ENCODE measurements around the gene IFIT1B. TPM values are rescaled to one million over a fixed set of nuclear protein-coding genes. Genes with fewer than 3 reads are reported as not detected.
"Not testable (repeated sequence)": the region's sequence is repeated elsewhere in the genome, so short reads cannot be mapped to it uniquely, and the experiment has no call there.

Gene IFIT1B
- total RNA-seq, 4 donors from 2014 or later = not detected

DNA sequence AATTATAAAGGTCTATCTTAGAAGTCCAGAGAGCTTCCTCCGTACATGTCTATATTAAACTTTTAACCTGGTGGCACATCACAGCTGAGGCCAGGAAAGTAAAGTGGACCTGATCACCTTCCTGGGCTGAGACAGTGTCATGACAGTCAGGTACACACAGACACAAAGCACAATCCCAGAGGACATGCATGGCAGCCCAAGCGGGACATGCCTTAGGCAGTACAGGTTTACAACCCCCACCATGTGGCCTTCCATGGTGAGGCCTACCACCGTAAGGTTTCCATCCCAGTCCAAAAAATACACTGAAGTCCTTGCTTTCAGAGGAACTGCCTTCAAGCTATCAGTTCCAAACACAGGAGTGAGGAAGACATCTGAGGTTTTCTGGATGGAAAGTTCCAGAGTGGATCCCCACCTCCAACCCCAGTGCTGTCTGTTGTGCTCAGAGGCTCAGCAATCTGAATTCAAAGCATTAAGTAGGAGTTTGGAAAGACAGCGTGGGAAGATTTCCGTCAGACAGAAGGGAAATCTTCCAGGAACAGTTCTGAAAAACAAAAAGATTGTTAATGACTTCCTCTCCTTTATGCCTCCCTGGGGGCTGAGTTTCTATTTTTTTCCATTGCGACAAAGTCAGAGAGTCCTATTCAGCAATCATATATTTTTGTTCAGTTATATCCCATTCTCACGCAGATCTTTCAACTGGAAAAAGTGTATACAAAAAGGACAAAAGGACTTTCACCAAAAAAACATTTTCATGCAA lies 30.0 kb upstream of the IFIT1B start:
- no peak overlapping the region for H3K4me3 ChIP-seq (ENCODE audit: low read depth, poor library complexity, severe bottlenecking)
- 65 to 68% methylated on average over 7 of the region's 7 CpGs for WGBS, 2 donors
- no peak for TF ChIP-seq POLR2A (IDR thresholded peaks at IDR 0.05)
- TF ChIP-seq, protein P1, sequence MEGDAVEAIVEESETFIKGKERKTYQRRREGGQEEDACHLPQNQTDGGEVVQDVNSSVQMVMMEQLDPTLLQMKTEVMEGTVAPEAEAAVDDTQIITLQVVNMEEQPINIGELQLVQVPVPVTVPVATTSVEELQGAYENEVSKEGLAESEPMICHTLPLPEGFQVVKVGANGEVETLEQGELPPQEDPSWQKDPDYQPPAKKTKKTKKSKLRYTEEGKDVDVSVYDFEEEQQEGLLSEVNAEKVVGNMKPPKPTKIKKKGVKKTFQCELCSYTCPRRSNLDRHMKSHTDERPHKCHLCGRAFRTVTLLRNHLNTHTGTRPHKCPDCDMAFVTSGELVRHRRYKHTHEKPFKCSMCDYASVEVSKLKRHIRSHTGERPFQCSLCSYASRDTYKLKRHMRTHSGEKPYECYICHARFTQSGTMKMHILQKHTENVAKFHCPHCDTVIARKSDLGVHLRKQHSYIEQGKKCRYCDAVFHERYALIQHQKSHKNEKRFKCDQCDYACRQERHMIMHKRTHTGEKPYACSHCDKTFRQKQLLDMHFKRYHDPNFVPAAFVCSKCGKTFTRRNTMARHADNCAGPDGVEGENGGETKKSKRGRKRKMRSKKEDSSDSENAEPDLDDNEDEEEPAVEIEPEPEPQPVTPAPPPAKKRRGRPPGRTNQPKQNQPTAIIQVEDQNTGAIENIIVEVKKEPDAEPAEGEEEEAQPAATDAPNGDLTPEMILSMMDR (IDR thresholded peaks at IDR 0.05) = no peak
- no peak for DNase-seq (ENCODE audit: low spot score in 2 of 2)
- intact Hi-C loops (cut with DNase I; ENCODE audit: low total_unique reads) = no loop called here

DNA sequence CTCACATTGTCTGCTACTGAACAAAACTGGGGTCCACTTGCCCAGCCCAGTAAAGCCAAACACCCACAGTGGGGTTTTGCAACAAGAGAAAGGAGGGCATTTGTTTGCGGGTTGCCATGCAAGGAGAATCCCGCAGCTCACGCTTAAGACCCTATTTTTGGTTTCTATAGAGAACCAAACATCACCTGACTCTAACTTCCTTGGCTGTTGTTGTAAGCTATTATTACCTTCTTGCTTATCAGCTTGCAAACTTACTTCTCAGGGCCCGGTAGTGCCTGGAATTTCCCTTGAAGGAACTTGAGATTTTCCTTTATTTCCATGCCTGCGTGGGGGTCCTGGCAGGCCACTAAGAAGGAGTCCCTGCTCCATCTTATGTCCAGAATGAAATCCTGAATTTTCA lies 29.4 kb upstream of the IFIT1B start:
- intact Hi-C loops (cut with DNase I; ENCODE audit: low total_unique reads) = no loop called here
- H3K4me3 ChIP-seq (ENCODE audit: low read depth, poor library complexity, severe bottlenecking) = no peak overlapping the region
- TF ChIP-seq, protein P1 (IDR thresholded peaks at IDR 0.05) = no peak
- no peak for TF ChIP-seq POLR2A (IDR thresholded peaks at IDR 0.05)
- no peak for DNase-seq (ENCODE audit: low spot score in 2 of 2)
- 78 to 81% methylated on average over 5 of the region's 5 CpGs for WGBS, 2 donors

DNA sequence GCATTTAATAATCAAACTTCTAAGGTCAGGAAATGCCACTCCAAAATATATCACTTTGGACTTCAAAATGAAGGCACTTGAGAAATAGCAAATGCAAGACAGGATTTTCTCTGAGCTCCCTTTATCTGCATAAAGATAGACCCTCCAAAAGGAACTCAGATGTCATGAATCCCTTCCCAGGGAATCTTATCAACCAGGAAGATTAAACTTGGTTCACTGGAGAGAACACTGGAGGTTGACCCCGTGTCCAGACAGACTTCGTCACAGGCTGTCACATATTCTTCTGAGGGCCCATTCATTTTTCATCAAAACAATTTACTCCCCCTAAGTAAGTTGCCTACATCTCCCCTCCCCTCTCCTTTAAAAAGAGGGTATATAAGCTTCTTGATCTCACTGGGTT lies 28.9 kb upstream of the IFIT1B start:
- TF ChIP-seq, protein P1 (IDR thresholded peaks at IDR 0.05) = no peak
- TF ChIP-seq POLR2A (IDR thresholded peaks at IDR 0.05) = no peak
- H3K4me3 ChIP-seq (ENCODE audit: low read depth, poor library complexity, severe bottlenecking) = no peak overlapping the region
- DNase-seq (ENCODE audit: low spot score in 2 of 2) = no peak
- intact Hi-C loops (cut with DNase I; ENCODE audit: low total_unique reads) = no loop called here
- WGBS, 2 donors = 90 to 98% methylated on average over 2 of the region's 2 CpGs

DNA sequence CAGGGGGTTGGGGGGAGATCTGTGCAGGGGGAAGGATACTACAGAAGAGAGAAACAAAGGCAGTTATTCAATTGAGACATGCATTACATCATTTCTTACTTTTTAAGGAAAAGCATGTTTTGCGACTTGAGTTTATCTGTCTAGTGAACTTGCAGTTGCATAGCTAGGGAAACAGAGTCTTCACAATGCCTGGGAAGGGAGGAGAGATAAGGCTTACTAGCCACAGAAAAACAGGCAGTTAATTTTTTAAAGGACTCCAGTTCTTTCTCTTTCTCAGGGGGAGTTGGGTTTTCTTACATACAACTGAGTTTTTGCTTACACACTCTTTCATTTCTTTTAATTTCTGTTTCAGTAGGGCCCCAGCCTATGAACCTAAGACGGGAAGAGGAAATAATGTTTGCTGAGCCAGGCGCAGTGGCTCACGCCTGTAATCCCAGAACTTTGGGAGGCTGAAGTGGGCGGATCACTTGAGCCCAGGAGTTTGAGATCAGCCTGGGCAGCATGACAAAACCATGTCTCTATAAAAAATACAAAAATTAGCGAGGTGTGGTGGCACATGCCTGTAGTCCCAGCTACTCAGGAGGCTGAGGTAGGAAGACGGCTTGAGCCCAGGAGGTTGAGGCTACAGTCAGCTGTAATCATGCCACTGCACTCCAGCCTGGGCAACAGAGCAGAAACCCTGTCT lies 27.1 kb upstream of the IFIT1B start:
- 20 to 28% methylated on average over 7 of the region's 7 CpGs for WGBS, 2 donors

DNA sequence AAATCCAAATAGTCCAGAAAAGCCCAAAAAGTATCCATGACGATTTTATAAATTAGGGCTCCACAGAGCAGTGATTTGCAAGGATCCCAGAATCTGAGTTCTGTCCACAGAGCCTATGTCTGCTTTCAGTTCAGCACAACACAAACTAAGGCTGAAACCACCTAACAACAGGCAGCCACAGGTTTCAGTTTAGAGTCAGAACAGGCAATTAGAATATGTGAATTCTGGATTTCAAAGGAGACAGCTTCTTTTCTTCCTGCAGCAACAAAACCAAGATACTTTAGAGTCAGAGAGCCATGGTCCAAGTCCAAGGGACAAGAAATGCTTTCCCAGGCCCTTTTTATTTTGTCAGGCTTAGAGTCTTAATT lies 26.5 kb upstream of the IFIT1B start:
- 38 to 54% methylated on average over 1 of the region's 1 CpG for WGBS, 2 donors
- intact Hi-C loops (cut with DNase I; ENCODE audit: low total_unique reads) = no loop called here
- H3K4me3 ChIP-seq (ENCODE audit: low read depth, poor library complexity, severe bottlenecking) = no peak overlapping the region
- TF ChIP-seq POLR2A (IDR thresholded peaks at IDR 0.05) = no peak
- TF ChIP-seq, protein P1 (IDR thresholded peaks at IDR 0.05) = no peak
- no peak for DNase-seq (ENCODE audit: low spot score in 2 of 2)

More for the DNA sequence above, 27.1 kb upstream of the IFIT1B start:
- DNase-seq (ENCODE audit: low spot score in 2 of 2); H3K4me3 ChIP-seq (ENCODE audit: low read depth, poor library complexity, severe bottlenecking); intact Hi-C loops (cut with DNase I; ENCODE audit: low total_unique reads): not testable (repeated sequence)

DNA sequence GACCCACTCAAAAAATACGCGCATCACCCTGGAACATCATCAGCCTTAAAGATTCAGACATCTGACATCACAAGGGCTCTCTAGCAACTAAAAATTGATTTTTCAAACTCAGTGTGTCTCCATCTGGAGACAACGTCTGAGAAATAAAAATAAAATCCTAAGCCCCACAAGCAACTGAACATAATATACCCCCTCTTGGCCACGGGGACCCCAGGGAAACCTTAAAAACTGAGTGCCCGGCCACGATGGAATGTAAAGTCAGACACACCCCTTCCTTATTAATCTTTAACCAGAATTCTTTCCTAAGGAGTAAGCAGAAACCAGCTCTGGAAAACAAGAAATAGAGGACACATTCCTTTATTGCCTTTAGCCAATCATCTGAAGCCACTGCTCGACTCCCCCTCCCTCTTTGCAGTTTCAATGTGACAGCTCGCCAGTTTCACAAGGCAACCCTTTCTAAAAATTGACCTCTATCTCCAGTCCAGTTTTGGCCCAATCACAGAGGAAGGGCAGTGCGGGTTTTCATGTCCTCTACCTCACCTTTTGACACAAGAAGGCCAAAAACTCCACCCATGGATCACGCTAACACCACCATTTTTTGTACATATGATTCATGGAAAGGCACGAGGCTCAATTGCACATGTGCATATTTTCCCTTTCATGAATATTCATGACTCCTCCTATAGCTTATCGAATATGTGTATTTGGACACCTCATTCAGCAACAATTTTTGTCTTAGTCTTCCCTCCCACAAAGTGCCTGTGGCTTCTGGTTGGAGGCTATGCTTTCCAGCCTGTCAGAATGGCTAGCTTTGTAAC lies 25.9 kb upstream of the IFIT1B start:
- no peak for TF ChIP-seq POLR2A (IDR thresholded peaks at IDR 0.05)
- TF ChIP-seq, protein P1 (IDR thresholded peaks at IDR 0.05) = no peak

More for the DNA sequence above, 25.9 kb upstream of the IFIT1B start:
- H3K4me3 ChIP-seq (ENCODE audit: low read depth, poor library complexity, severe bottlenecking) = no peak overlapping the region
- intact Hi-C loops (cut with DNase I; ENCODE audit: low total_unique reads) = no loop called here
- 47% methylated on average over 12 of the region's 12 CpGs for WGBS, 2 donors
- DNase-seq (ENCODE audit: low spot score in 2 of 2) = no peak
